HEK293 (cell line): ENCODE measurements around the gene BBOX1.
A peak's percentile ranks its signal among the peaks of the same experiment; 100 is the strongest.

Experiments
- CTCF ChIA-PET: fragments of 350-600 bp; formaldehyde crosslinking; extraction: SDS; loops from one replicate; lab custom pipeline; 2021; ENCODE audit warnings: antibody characterized with exemption; lab: Yijun Ruan, JAX
- POLR2A ChIA-PET: fragments of 300-600 bp; formaldehyde crosslinking; extraction: SDS; loops from one replicate; lab custom pipeline; 2020; ENCODE audit warnings: antibody characterized with exemption, inconsistent platforms; lab: Yijun Ruan, JAX
- H3K27ac ChIP-seq: fragments of 200-500 bp; sonication (Bioruptor generic); 2 replicates; pipeline ENCODE4 v1.5.1; 2014; ENCODE audit warnings: low read depth, low read length, control low read depth, inconsistent platforms; ENCODE audit errors: extremely low read depth
- H3K36me3 ChIP-seq, 2 experiments: fragments of 200-500 bp in 1 of 2; sonication (Bioruptor generic) in 1 of 2; 1 replicate in 1 of 2; 2 replicates in 1 of 2; pipeline ENCODE4 v1.5.1; 2014 to 2017; ENCODE audit warnings: inconsistent platforms in 2 of 2, low read length in 2 of 2; ENCODE audit not compliant: control insufficient read depth in 2 of 2, insufficient read depth in 1 of 2
- H3K4me1 ChIP-seq: fragments of 200-500 bp; sonication (Bioruptor generic); 2 replicates; pipeline ENCODE4 v1.5.1; 2014; ENCODE audit warnings: mild to moderate bottlenecking, low read length, inconsistent platforms; ENCODE audit not compliant: control insufficient read depth, insufficient read depth
- H3K4me3 ChIP-seq: 2 replicates; pipeline ENCODE4 v1.5.1; 2011; ENCODE audit warnings: low read depth, mild to moderate bottlenecking, control low read depth, low read length, moderate library complexity
- H3K9me3 ChIP-seq: fragments of 200-500 bp; sonication (Bioruptor generic); 2 replicates; pipeline ENCODE4 v1.5.1; 2014; ENCODE audit warnings: low read depth, low read length, inconsistent platforms; ENCODE audit not compliant: control insufficient read depth, insufficient read depth
- HOXC10 ChIP-seq: sonication (generic); formaldehyde crosslinking; IDR thresholded peaks from 2 replicates; pipeline ENCODE4 v1.8.1; 2023; ENCODE audit warnings: mild to moderate bottlenecking, missing genetic modification reagents
- HOXD13 ChIP-seq: sonication (generic); formaldehyde crosslinking; IDR thresholded peaks from 2 replicates; pipeline ENCODE4 v1.8.0; 2022; ENCODE audit warnings: missing genetic modification reagents, borderline replicate concordance
- KLF16 ChIP-seq: fragments of 450-650 bp; formaldehyde crosslinking; IDR thresholded peaks from 2 replicates; pipeline ENCODE4 v1.5.1; 2017; ENCODE audit warnings: missing biosample characterization, missing genetic modification characterization
- MZF1 ChIP-seq: fragments of 450-650 bp; formaldehyde crosslinking; IDR thresholded peaks from 2 replicates; pipeline ENCODE4 v1.5.1; 2017; ENCODE audit warnings: missing biosample characterization, missing genetic modification characterization, borderline replicate concordance
- RBAK ChIP-seq: fragments of 450-650 bp; formaldehyde crosslinking; IDR thresholded peaks from 2 replicates; pipeline ENCODE4 v1.5.1; 2016; ENCODE audit warnings: missing biosample characterization, missing genetic modification characterization
- ZBTB17 ChIP-seq: fragments of 450-650 bp; formaldehyde crosslinking; IDR thresholded peaks from 2 replicates; pipeline ENCODE4 v1.5.1; 2016; ENCODE audit warnings: missing biosample characterization, missing genetic modification characterization
- ZBTB49 ChIP-seq: fragments of 450-650 bp; formaldehyde crosslinking; IDR thresholded peaks from 2 replicates; pipeline ENCODE4 v1.5.1; 2016; ENCODE audit warnings: missing biosample characterization, missing genetic modification characterization, low read depth
- ZFP3 ChIP-seq: fragments of 450-650 bp; formaldehyde crosslinking; IDR thresholded peaks from 2 replicates; pipeline ENCODE4 v1.5.1; 2016; ENCODE audit warnings: low read depth, missing biosample characterization, missing genetic modification characterization
- ZNF121 ChIP-seq: fragments of 450-650 bp; formaldehyde crosslinking; IDR thresholded peaks from 2 replicates; pipeline ENCODE4 v1.5.1; 2016; ENCODE audit warnings: missing biosample characterization, missing genetic modification characterization
- ZNF202 ChIP-seq: fragments of 450-650 bp; formaldehyde crosslinking; IDR thresholded peaks from 2 replicates; pipeline ENCODE4 v1.5.1; 2016; ENCODE audit warnings: missing biosample characterization, missing genetic modification characterization, borderline replicate concordance
- ZNF211 ChIP-seq: fragments of 450-650 bp; formaldehyde crosslinking; IDR thresholded peaks from 2 replicates; pipeline ENCODE4 v1.5.1; 2016; ENCODE audit warnings: low read depth, missing biosample characterization, missing genetic modification characterization
- ZNF248 ChIP-seq: fragments of 450-650 bp; formaldehyde crosslinking; IDR thresholded peaks from 2 replicates; pipeline ENCODE4 v1.5.1; 2017; ENCODE audit warnings: missing biosample characterization, missing genetic modification characterization
- ZNF335 ChIP-seq: fragments of 450-650 bp; formaldehyde crosslinking; conservative IDR thresholded peaks from 2 replicates; pipeline ENCODE4 v1.5.1; 2016; ENCODE audit warnings: missing biosample characterization, missing genetic modification characterization
- ZNF426 ChIP-seq: fragments of 450-650 bp; formaldehyde crosslinking; IDR thresholded peaks from 2 replicates; pipeline ENCODE4 v1.5.1; 2017; ENCODE audit warnings: missing biosample characterization, missing genetic modification characterization, mild to moderate bottlenecking, inconsistent platforms, moderate library complexity
- ZNF433 ChIP-seq: fragments of 450-650 bp; formaldehyde crosslinking; IDR thresholded peaks from 2 replicates; pipeline ENCODE4 v1.5.1; 2016; ENCODE audit warnings: missing biosample characterization, missing genetic modification characterization, low read depth
- ZNF664 ChIP-seq: fragments of 450-650 bp; formaldehyde crosslinking; IDR thresholded peaks from 2 replicates; pipeline ENCODE4 v1.5.1; 2016; ENCODE audit warnings: missing biosample characterization, missing genetic modification characterization
- ZNF677 ChIP-seq: fragments of 450-650 bp; IDR thresholded peaks from 2 replicates; pipeline ENCODE4 v1.5.0; 2018; ENCODE audit warnings: missing biosample characterization, mild to moderate bottlenecking, missing genetic modification characterization, moderate library complexity
- ZNF747 ChIP-seq: fragments of 450-650 bp; formaldehyde crosslinking; IDR thresholded peaks from 2 replicates; pipeline ENCODE4 v1.5.1; 2016; ENCODE audit warnings: missing biosample characterization, missing genetic modification characterization
- ZNF776 ChIP-seq: fragments of 450-650 bp; formaldehyde crosslinking; IDR thresholded peaks from 2 replicates; pipeline ENCODE4 v1.5.0; 2017; ENCODE audit warnings: missing biosample characterization, missing genetic modification characterization, borderline replicate concordance
- TF ChIP-seq, protein P1 (sequence below): fragments of 450-650 bp; formaldehyde crosslinking; IDR thresholded peaks from 2 replicates; pipeline ENCODE4 v1.5.1; 2016; ENCODE audit warnings: missing biosample characterization, missing genetic modification characterization
- TF ChIP-seq, protein P2 (sequence below): fragments of 450-650 bp; formaldehyde crosslinking; IDR thresholded peaks from 2 replicates; pipeline ENCODE4 v1.5.1; 2017; ENCODE audit warnings: missing biosample characterization, missing genetic modification characterization
- TF ChIP-seq, protein P3 (sequence below): fragments of 450-650 bp; formaldehyde crosslinking; IDR thresholded peaks from 2 replicates; pipeline ENCODE4 v1.5.1; 2016; ENCODE audit warnings: missing biosample characterization, missing genetic modification characterization
- TF ChIP-seq, protein P4 (sequence below): fragments of 450-650 bp; formaldehyde crosslinking; IDR thresholded peaks from 2 replicates; pipeline ENCODE4 v1.5.1; 2016; ENCODE audit warnings: missing biosample characterization, missing genetic modification characterization, borderline replicate concordance

BBOX1 gene

DNA sequence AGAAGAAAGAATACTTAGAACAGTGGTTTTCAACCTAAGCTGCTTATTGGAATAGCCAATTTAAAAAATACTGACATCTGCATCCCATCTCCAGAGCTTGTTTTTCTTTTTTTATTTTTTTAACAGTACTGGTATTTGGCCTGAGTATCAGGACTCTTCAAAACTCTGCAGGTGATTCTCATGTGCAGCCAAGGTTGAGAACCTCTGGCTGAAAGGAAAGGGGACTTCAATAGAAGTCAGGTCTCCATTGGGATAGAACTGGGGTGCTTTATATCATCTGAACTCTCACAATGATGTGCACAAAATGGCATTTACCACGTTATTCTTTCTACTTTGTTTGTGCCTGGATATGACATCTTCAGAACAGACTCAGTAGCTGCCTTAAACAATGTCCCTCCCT lies 55.3 kb downstream of the BBOX1 start (continued):
- TF ChIP-seq MZF1 (tag by site-specific recombination) (no peak), HOXC10 (CRISPR knock-in tag) (no peak), ZNF747 (tag by site-specific recombination) (no peak), KLF16 (tag by site-specific recombination) (no peak), ZBTB49 (no peak), ZNF121 (no peak), ZNF248 (no peak)
- TF ChIP-seq, protein P1, sequence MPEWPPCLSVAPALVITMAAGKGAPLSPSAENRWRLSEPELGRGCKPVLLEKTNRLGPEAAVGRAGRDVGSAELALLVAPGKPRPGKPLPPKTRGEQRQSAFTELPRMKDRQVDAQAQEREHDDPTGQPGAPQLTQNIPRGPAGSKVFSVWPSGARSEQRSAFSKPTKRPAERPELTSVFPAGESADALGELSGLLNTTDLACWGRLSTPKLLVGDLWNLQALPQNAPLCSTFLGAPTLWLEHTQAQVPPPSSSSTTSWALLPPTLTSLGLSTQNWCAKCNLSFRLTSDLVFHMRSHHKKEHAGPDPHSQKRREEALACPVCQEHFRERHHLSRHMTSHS (tag by site-specific recombination): no peak
- TF ChIP-seq, protein P2, sequence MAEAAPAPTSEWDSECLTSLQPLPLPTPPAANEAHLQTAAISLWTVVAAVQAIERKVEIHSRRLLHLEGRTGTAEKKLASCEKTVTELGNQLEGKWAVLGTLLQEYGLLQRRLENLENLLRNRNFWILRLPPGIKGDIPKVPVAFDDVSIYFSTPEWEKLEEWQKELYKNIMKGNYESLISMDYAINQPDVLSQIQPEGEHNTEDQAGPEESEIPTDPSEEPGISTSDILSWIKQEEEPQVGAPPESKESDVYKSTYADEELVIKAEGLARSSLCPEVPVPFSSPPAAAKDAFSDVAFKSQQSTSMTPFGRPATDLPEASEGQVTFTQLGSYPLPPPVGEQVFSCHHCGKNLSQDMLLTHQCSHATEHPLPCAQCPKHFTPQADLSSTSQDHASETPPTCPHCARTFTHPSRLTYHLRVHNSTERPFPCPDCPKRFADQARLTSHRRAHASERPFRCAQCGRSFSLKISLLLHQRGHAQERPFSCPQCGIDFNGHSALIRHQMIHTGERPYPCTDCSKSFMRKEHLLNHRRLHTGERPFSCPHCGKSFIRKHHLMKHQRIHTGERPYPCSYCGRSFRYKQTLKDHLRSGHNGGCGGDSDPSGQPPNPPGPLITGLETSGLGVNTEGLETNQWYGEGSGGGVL (tag by site-specific recombination): no peak
- TF ChIP-seq, protein P3, sequence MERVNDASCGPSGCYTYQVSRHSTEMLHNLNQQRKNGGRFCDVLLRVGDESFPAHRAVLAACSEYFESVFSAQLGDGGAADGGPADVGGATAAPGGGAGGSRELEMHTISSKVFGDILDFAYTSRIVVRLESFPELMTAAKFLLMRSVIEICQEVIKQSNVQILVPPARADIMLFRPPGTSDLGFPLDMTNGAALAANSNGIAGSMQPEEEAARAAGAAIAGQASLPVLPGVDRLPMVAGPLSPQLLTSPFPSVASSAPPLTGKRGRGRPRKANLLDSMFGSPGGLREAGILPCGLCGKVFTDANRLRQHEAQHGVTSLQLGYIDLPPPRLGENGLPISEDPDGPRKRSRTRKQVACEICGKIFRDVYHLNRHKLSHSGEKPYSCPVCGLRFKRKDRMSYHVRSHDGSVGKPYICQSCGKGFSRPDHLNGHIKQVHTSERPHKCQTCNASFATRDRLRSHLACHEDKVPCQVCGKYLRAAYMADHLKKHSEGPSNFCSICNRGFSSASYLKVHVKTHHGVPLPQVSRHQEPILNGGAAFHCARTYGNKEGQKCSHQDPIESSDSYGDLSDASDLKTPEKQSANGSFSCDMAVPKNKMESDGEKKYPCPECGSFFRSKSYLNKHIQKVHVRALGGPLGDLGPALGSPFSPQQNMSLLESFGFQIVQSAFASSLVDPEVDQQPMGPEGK (tag by site-specific recombination): no peak

GRCh38 chr11:27097551-27097950 lies 56.9 kb downstream of the BBOX1 start:
- H3K9me3 ChIP-seq: no peaks in the 10 kb centered on the region
- no peak overlapping the region for H3K27ac ChIP-seq
- CTCF ChIA-PET: interaction anchor here (1.6 kb wide), 1 partner anchor 62 kb away, joined by 3 read pairs; no protein-coding TSS in a partner anchor

GRCh38 chr11:27100534-27100933 lies 59.9 kb downstream of the BBOX1 start:
- H3K4me3 ChIP-seq: no peak overlapping the region
- CTCF ChIA-PET: interaction anchor here (0.7 to 1.2 kb wide), 2 partner anchors 24 to 97 kb away, joined by 3 to 6 read pairs; no protein-coding TSS in a partner anchor
- peak overlapping the region; percentile 42; the same call in 1 of the 2 replicates for H3K27ac ChIP-seq
- no peaks in the 10 kb centered on the region for H3K36me3 ChIP-seq
- 0 out of 2 replicates have a peak, but pooled peaks cover 5% of the 10 kb centered on the region for H3K4me1 ChIP-seq
- POLR2A ChIA-PET: no interaction called here
- no peaks in the 10 kb centered on the region for H3K9me3 ChIP-seq
- TF ChIP-seq, protein P3 (tag by site-specific recombination): peak; percentile 61
- TF ChIP-seq RBAK (tag by site-specific recombination): no peak
- TF ChIP-seq ZNF335 (tag by site-specific recombination): no peak
- no peak for TF ChIP-seq ZNF664
- no peak for TF ChIP-seq ZNF433 (tag by site-specific recombination)
- no peak for TF ChIP-seq ZNF426 (tag by site-specific recombination)
- TF ChIP-seq, protein P4, sequence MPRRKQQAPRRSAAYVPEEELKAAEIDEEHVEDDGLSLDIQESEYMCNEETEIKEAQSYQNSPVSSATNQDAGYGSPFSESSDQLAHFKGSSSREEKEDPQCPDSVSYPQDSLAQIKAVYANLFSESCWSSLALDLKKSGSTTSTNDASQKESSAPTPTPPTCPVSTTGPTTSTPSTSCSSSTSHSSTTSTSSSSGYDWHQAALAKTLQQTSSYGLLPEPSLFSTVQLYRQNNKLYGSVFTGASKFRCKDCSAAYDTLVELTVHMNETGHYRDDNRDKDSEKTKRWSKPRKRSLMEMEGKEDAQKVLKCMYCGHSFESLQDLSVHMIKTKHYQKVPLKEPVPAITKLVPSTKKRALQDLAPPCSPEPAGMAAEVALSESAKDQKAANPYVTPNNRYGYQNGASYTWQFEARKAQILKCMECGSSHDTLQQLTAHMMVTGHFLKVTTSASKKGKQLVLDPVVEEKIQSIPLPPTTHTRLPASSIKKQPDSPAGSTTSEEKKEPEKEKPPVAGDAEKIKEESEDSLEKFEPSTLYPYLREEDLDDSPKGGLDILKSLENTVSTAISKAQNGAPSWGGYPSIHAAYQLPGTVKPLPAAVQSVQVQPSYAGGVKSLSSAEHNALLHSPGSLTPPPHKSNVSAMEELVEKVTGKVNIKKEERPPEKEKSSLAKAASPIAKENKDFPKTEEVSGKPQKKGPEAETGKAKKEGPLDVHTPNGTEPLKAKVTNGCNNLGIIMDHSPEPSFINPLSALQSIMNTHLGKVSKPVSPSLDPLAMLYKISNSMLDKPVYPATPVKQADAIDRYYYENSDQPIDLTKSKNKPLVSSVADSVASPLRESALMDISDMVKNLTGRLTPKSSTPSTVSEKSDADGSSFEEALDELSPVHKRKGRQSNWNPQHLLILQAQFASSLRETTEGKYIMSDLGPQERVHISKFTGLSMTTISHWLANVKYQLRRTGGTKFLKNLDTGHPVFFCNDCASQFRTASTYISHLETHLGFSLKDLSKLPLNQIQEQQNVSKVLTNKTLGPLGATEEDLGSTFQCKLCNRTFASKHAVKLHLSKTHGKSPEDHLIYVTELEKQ (tag by site-specific recombination): peak; percentile 88
- no peak for TF ChIP-seq ZNF776 (tag by site-specific recombination)
- TF ChIP-seq ZNF677: no peak
- TF ChIP-seq ZNF202 (tag by site-specific recombination): no peak

More at GRCh38 chr11:27097551-27097950, 56.9 kb downstream of the BBOX1 start:
- POLR2A ChIA-PET: no interaction called here
- no peak overlapping the region for H3K4me3 ChIP-seq
- peaks cover 7% of the 10 kb centered on the region; the same call in 1 of the 2 replicates for H3K4me1 ChIP-seq
- H3K36me3 ChIP-seq: no peaks in the 10 kb centered on the region
- peak; percentile 31; the same call in 1 of the 2 replicates for TF ChIP-seq ZBTB17 (tag by site-specific recombination)
- TF ChIP-seq ZFP3 (tag by site-specific recombination): no peak
- no peak for TF ChIP-seq HOXD13 (CRISPR knock-in tag)
- no peak for TF ChIP-seq ZNF211 (tag by site-specific recombination)
